Retina (tissue), 1 donor: ENCODE measurements around the gene PPP1R12C.
A peak's percentile ranks its signal among the peaks of the same experiment; 100 is the strongest.

ENCODE experiments used
- DNase-seq: peaks from one replicate; pipeline ENCODE4 v3.0.0-alpha.2; 2016

The PPP1R12C gene

DNA sequence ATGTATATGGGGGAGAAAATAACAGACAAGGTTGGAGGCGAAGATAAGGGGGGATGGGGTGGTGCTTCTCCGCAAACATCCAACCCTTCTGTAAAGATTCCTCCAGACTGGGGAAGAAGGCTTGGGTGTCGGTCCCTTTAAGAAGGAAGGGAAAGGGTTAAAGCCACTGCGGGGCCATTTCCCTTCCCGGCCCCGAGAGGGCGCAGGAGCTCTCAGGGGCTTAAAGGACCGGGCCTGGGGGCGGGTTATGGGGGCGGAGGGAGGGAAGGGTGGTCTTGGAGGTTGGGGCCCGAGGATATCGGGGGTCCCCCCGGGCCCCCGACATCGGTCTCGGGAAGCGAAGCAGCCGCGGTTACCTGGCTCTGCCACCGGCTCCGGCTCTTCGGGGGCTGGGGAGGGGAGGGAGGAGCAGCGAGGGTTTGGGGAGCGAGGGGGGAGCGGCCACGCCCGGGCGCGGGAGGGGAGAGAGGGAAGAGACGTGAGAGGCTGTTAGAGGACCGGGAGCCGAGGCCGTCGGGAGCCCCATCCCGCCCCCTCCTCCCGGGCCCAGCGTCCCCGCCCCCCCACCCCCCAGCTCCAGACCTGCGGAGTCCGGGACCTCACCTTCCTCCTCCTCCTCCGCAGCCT, 28.8 kb upstream of the PPP1R12C start:
- no peak for DNase-seq

DNA sequence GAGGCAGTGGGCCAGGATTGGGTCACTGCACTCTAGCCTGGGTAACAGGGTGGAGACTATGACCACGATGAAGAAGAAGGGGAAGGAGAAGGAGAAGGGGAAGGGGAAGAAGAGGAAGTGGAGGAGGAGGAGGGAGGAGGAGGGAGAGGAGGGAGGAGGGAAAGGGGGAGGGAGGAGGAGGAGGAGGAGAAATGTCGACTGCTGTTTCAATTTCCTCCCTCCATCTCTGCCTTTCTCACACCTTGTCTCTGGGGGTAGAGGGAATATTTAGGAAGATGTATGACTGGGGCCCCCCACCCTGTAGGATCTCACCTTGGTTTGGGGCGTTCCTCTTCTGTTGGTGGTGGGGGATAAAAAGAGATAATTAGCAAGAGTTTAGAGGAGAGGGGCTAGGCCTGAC, 27.8 kb upstream of the PPP1R12C start:
- DNase-seq, result no peak

DNA sequence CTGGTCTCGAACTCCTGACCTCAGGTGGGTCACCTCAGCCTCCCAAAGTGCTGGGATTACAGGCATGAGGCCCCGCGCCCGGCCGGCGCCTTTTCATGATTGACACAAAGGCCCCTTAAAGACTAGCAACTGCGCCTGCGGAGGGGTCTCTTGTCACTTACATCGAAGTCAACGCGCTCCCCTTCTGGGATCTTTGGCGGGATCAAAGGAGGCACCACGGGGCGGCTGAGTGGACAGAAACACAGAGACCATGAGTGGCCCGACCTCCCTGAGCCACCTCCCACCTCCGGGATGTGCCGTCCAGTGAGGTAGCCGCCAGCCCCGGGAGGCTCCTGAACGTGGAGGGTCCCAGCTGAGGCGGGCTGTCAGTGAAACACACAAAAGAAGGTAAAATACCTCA, 24.3 kb upstream of the PPP1R12C start:
- no peak for DNase-seq

DNA sequence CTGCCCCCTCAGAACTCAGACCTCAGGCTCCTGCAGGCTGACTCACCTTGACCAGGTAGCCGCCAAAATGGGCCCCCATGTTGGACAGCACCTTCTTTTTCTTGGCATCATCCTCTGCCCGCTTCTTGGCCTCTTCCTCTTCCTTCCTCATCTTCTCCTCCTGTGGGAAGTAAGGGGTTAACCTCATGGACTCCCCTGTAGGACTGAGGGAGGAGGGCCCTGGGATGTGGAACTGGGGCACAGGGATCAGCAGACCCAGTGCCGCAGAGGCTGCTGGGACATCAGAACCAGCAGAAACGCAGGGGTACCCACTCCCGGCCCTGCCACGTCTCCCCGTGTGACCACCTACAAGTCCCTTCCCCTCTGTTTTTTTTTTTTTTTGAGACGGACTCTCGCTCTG, 20.5 kb upstream of the PPP1R12C start:
- no peak for DNase-seq

DNA sequence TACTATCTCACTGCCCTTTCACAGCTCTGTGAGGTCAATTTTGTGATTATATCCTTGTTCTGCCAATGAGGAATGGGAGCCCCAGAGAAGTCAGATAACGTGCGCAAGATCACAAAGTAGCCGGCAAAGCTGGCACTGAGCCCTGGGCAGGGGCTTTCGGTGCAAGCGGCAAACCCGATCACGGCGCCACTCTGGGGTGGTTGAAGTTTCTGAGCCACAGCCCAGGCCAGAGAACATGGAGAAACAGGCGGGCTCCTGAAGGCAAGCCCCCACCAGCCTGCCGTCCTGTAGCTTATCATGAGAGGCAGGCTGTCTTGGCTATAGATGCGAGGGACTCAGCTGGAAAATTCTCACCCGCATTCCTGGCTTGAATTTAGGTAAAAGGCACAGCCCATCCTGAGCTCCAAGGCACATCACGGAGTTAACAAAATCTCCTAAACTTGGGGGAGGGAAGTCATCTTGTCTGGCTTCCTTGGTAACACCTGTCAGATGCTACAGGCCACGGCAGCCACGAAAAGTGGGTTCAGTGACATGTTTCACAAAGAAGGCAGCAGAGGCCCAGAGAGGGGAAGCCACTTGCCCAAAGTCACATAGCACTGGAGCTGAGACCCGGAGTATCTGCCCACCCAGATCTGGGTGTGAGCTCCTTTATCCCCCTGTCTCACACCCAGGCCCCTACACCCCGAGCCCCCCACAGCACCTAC, 19.1 kb upstream of the PPP1R12C start:
- DNase-seq, result no peak

DNA sequence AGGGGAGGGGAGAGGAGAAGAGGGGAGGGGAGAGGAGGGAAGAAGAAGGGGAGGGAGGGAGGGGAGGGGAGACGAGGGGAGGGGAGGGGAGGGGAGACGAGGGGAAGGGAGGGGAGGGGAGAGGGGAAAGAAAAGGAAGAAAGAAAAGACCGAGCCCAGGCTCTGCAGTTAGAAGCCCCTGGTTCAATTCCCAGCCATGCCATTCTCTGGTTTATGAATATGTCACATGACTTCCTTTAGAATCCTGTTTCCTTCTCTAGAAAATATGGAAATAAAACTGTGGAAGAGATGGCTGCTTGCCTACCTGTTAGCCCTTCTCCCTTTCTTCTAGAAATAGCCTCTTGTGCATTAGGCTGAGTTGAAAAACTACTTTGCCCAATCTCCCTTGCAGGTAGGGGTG, 17.3 kb upstream of the PPP1R12C start:
- no peak for DNase-seq

DNA sequence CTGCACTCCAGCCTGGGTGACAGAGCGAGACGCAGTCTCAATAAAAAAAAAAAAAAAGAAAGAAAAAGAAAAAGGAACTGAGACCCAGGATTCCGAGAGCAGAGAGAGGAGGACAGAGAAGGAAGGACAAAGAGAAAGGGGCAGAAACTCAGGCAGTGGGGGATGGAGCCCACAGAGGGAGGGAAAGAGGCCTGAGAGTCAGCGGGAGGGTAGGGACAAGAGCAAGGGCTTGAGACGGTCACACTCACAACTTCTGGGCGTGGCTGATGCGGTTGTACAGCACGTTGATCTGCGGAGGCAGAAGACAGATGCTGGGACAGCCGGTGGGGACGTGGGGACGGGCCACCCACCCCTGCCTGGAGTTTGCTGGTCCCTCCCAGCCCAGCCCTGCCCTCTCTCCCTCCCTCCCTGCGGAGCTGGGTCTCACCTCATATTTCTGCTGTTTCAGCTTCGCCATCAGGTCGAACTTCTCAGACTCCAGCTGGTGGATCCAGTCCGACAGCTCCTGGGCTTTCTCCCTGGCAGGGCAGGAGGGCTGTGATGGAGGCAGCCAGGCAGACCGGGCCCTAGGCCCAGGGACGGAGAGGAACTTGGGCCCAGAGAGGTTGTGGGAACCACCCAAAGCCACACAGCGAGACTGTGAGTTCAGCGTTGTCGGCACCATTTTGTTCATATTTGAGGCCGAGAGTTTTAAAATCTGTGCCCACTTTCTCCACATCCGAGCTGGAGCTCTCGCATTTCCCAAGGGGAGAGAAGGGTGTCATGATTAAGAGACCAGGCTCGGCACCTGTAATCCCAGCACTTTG, 16.4 kb upstream of the PPP1R12C start:
- no peak for DNase-seq

DNA sequence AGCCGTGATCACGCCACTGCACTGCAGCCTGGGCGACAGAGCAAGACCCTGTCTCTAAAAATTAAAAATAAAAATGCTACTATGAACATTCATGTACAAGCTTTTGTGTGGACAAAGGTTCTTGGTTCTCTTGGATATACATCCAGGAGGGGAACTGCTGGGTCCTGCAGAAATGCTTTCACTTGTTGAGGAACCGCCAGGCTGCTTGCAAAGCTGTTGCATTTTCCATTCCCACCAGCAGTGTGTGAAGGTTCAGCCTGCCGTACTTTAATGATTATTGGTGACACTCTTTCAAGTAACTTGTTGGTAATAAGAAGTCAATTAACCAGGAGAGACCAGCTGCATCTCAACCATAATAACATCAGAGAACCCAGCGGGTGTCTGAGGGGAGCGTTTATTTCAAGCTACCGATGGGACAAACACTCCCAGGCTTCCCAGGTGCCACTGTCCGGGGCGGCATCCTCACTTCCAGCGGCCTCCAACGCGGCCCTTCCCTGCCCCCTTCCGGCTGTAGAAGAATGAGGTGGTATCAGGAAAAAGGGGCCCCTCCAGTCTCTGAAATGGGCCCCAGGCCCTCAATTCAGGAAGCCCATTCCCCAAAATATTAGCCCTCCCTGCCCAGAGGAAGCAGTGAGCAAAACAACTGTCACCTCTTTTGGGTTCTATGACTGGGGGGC, 15.2 kb upstream of the PPP1R12C start:
- no peak for DNase-seq

DNA sequence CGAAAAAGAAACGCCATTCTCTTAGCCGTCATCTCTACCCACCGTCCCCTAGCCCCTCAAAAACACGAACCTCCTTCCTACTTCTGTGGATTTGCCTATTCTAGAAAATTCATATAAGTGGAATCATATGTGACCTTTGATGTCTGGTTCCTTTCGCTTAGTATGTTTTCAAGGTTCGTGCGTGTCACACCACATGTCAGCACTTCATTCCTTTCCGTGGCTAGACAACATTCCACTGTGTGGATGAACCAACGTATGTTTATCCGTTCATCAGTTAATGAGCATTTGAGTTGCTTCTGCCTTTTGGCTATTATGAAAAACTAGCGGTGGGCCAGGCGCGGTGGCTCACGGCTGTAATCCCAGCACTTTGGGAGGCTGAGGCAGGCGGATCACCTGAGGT, 14.0 kb upstream of the PPP1R12C start:
- DNase-seq, result no peak

DNA sequence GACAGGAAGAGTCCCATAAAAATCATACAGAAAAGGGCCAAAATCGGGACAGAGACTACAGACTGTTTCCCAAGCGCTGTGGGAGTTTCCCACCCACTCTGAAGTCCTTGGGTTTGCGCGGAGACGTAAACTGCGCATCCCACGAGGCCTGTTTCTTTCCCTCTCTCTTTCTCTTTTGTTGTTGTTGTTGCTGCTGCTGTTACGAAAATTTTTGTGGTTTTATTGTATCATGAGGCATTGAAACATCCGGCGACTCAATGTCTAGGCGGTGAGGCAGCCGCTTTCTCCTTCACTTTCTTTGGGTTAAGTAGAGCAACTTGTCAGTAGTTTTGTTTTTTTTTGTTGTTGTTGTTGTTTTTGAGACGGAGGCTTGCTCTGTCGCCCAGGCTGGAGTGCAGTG, 1.6 kb upstream of the PPP1R12C start:
- DNase-seq, result no peak

DNA sequence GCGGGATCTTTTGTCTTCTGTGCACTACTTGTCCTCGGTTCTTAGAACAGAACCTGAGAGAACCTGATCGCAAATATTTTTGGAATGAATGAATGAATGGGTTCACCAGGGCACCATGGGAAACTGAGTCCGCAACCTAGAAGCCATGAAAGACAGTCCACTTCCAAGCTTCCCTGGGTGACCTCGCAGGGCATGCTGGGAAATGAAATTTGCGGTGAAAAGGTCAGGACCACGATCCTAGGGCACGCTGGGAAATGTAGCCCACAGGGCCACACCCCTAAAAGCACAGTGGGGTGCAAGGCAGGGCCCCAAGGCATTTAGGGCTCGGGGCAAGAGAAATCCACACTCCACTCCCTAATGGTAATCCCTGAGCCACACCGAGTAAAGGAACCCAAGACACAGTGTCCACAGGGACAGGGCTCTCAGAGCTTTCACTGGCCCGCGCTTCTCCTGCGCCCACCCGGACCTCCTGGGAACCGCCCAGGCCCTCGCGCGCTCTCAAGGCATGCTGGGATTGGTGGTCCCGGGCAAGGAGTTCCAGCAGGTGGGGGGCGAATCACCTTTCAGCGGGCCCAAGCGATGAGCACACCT, 1.1 kb upstream of the PPP1R12C start:
- DNase-seq, result peak; percentile 91

DNA sequence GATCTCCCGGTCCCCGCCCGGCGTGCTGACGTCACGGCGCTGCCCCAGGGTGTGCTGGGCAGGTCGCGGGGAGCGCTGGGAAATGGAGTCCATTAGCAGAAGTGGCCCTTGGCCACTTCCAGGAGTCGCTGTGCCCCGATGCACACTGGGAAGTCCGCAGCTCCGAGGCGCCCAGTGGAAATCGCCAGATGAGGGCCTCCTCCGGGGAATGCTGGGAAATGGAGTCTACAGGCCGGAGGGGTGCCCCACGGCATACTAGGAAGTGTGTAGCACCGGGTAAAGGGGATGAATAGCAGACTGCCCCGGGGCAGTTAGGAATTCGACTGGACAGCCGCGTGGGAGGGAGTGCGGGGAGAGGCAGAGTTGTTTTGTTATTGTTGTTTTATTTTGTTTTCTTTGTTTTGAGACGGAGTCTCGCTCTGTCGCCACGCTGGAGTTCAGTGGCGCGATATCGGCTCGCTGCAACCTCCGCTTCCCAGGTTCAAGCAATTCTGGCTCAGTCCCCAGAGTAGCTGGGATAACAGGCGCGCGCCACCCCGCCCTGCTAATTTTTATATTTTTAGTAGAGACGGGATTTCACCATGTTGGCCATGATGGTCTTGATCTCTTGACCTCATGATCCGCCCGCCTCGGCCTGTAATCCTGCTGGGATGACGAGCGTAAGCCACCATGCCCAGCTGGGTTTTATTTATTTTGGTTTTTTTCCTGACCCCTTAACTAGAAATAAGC, 390 bp upstream of the PPP1R12C start:
- DNase-seq, result peak; percentile 96

DNA sequence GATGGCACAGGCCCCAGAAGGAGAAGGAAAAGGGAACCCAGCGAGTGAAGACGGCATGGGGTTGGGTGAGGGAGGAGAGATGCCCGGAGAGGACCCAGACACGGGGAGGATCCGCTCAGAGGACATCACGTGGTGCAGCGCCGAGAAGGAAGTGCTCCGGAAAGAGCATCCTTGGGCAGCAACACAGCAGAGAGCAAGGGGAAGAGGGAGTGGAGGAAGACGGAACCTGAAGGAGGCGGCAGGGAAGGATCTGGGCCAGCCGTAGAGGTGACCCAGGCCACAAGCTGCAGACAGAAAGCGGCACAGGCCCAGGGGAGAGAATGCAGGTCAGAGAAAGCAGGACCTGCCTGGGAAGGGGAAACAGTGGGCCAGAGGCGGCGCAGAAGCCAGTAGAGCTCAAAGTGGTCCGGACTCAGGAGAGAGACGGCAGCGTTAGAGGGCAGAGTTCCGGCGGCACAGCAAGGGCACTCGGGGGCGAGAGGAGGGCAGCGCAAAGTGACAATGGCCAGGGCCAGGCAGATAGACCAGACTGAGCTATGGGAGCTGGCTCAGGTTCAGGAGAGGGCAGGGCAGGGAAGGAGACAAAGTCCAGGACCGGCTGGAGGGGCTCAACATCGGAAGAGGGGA, 1.1 kb downstream of the PPP1R12C start:
- DNase-seq, result peak; percentile 54

DNA sequence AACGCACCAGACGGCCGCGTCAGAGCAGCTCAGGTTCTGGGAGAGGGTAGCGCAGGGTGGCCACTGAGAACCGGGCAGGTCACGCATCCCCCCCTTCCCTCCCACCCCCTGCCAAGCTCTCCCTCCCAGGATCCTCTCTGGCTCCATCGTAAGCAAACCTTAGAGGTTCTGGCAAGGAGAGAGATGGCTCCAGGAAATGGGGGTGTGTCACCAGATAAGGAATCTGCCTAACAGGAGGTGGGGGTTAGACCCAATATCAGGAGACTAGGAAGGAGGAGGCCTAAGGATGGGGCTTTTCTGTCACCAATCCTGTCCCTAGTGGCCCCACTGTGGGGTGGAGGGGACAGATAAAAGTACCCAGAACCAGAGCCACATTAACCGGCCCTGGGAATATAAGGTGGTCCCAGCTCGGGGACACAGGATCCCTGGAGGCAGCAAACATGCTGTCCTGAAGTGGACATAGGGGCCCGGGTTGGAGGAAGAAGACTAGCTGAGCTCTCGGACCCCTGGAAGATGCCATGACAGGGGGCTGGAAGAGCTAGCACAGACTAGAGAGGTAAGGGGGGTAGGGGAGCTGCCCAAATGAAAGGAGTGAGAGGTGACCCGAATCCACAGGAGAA, 1.9 kb downstream of the PPP1R12C start:
- DNase-seq, result no peak

DNA sequence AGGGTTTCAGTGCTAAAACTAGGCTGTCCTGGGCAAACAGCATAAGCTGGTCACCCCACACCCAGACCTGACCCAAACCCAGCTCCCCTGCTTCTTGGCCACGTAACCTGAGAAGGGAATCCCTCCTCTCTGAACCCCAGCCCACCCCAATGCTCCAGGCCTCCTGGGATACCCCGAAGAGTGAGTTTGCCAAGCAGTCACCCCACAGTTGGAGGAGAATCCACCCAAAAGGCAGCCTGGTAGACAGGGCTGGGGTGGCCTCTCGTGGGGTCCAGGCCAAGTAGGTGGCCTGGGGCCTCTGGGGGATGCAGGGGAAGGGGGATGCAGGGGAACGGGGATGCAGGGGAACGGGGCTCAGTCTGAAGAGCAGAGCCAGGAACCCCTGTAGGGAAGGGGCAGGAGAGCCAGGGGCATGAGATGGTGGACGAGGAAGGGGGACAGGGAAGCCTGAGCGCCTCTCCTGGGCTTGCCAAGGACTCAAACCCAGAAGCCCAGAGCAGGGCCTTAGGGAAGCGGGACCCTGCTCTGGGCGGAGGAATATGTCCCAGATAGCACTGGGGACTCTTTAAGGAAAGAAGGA, 2.8 kb downstream of the PPP1R12C start:
- DNase-seq, result no peak

DNA sequence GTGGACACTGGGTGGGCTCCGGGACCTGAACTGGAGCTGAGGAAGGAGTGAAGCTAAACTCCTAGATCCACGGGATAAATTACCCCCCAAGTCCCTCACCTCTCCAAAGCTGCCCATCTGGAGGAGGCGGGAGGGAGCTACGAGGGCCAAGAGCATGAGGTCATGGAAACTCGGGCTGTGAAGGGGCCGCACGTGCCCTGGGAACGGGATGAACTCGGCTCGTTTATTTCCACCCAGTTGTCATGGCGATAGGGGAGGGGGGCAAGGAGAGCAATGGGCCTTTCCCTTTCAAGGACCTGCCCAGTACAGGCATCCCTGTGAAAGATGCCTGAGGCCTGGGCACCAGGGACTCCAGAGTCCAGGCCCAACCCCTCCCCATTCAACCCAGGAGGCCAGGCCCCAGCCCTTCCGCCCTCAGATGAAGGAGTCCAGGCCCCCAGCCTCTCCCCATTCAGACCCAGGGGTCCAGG, 3.8 kb downstream of the PPP1R12C start:
- peak; percentile 76 for DNase-seq

DNA sequence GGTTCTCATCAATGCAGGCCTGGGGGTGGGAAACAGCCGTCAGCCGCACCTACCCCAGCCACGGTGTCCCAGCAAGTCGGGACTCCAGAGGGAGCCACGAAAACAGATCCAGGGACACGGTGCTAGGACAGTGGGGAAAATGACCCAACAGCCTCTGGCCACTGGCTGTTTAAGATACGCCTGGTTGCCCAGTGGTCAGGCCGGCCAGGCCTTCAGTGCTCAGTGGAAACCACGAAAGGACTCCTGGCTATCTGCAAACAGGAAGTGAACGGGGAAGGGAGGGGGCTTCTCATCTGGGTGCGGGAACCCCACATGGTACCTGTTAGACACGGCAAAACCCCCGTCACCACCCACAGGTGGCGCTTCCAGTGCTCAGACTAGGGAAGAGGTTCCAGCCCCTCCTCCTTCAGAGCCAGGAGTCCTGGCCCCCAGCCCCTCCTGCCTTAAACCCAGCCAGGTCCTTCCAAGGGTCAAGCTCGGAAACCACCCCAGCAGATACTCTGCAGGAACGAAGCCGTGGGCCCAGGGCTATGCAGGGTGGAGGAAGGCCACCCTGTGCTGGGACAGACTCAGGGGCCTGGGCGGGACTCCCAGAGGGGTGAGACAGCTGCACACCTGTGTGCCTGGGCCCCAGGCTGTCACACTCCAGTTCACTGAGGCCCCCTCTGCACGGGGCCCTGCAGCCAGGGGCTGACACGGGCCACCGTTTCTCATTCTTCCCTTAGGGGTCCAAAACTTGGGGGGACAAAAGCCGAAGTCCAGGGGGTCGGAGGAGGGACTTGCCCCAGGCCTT, 4.5 kb downstream of the PPP1R12C start:
- no peak for DNase-seq

DNA sequence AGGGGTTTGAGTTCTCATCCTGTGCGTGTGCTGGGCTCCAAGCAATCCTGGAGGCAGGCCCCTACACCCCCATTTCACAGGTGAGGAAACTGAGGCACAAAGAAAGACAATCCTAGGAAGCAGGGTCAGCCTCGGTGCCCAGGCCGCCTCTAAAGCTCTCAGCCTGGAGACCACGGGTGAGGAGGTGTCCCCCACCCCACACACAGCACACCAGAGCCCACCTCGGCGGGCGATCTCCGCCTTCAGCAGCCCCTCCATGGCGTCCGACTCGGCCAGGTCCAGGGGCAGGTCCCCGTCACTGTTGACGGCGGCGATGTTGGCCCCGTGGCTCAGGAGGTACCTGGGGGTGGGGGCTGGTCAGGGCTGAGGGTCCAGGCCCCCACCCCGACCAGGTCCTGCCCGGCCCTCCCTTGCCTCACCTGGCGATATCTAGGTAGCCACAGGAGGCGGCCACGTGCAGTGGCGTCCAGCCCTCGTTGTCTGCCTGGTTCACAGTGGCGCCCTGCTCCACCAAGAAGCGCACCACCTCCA, 5.1 kb downstream of the PPP1R12C start:
- DNase-seq, result no peak

DNA sequence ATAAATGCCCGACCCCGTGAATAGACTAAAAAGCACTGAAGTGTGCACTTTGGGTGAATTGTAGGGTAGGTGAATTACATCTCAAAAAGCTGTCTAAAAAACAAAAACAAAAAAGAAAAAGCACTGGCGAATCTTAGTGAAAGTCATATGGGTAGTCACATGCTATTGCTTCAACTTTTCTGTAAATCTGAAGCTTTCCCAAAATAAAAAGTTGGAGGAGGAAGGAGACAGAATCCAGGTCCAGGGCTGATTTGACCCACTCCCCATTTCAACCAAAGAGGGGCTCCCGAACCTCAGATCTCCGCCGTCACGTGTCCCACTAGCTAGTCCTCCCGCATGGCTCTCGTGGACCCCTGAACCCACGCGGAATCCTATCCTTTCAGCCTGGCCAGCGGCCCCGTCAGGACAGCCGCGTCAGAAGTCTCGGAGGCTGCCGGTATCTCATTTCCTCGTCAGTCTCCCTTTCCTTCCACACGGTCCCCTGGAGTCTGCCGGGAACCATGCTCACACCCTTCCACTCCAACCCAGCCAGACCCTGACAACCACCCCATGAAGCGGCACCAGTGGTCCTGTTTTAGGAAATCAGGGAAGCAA, 6.1 kb downstream of the PPP1R12C start:
- no peak for DNase-seq
